NCI-H1436 treated with DMSO at 0.1 percent for 48 hours (cell line): Measurements from ENCODE around the gene CCDC116.
"Not testable (repeated sequence)": the region's sequence is repeated elsewhere in the genome, so short reads cannot be mapped to it uniquely, and the experiment has no call there.

Source experiments
- DNase-seq: peaks from one replicate; lab custom pipeline; 2025; lab: John Stamatoyannopoulos, UW

Gene CCDC116

GRCh38 chr22:21631025-21631424 is 1.5 kb upstream of the CCDC116 start:
- no peak for DNase-seq

GRCh38 chr22:21632931-21633330 is 371 bp downstream of the CCDC116 start:
- DNase-seq = no peak

GRCh38 chr22:21633481-21633880 is 921 bp downstream of the CCDC116 start:
- no peak for DNase-seq

DNA sequence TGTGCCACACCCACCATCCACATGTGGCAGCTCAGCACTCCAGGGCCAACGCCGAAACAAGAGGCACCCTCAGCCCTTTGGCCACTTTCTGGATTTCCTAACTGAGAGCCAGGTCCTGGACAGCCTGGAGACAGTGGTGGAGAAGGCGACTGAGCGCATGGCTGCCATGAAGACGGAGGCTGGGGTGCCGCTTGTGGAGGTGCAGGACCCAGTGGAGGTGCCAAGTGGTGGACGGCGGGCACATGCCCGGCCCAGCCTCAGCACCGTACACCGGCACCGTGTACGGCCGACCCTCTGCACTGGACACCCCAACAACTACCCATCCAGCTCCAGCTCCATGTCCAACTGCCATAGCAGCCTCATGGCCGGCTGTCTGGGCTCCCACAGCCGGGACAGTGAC is 1.5 kb downstream of the CCDC116 start:
- no peak for DNase-seq

DNA sequence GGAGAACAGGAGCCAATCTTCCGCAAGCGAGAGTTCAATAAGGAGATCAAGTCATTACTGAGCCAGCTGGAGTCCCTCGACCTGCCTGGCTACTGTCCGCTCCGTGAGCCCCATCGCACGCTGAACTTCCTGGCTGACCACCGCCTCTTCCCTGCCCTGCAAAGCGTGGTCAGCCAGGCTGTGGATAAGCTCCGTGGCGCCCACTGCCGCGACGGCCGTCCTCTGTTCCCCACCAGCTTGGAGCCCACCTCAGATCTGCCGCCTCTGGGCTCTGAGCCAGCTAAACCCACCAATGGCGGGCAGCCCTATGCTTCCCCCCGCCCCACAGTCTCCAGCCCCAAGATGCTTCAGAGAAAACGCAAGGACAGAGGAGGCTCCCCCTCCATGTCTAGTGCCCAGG is 2.3 kb downstream of the CCDC116 start:
- no peak for DNase-seq

DNA sequence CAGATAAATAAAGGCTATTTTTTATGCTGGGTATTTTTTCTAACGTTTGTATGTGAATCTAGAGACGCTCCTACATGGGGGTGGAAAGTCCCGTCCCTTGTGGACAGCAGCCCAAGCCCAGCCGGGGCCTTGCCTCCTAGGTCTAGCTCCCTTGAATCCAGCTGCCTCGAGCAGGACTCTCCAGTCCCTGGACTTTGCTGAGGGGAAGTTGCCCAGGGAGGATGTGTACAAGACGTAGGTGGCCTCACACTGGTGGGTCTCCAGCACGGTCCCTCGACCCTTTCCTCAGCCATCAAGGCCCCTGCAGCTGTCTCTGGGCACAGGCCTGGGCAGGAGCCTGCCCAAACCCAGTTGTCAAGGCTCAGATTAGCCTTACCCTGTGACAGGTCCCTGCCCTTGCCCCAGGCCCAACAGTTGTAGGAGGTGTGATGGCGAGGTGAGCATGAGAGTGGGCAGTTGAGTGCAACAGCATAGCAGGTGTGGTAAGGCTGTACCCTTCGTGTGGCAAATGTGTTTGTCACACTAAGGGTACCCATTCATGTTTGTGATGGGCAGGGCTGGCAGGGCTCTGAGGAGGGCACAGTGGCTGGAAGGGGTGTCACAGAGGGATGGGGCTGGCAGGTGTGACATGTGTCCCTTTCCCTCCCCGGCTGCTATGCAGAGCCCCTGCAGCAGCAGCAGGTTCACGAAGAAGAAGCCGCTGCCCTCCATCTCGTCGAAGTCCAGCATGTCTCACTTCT is 3.4 kb downstream of the CCDC116 start:
- no peak for DNase-seq

- DNase-seq = no peak
Measured at GRCh38 chr22:21636629-21637218, 4.2 kb downstream of the CCDC116 start.

DNA sequence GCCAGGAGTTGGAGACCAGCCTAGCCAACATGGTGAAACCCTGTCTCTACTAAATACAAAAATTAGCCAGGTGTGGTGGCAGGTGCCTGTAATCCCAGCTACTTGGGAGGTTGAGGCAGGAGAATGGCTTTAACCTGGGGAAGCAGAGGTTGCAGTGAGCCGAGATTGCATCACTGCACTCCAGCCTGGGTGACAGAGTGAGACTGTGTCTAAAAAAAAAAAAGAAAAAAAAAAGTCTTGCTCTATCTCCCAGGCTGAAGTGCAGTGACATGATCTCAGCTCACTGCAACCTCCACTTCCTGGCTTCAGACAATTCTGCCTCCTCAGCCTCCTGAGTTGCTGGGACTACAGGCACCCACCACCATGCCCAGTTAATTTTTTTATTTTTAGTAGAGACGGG is 4.9 kb downstream of the CCDC116 start:
- DNase-seq = not testable (repeated sequence)

GRCh38 chr22:21639359-21639758 is 6.8 kb downstream of the CCDC116 start:
- DNase-seq = no peak

GRCh38 chr22:21640810-21641209 is 8.2 kb downstream of the CCDC116 start:
- no peak for DNase-seq

DNA sequence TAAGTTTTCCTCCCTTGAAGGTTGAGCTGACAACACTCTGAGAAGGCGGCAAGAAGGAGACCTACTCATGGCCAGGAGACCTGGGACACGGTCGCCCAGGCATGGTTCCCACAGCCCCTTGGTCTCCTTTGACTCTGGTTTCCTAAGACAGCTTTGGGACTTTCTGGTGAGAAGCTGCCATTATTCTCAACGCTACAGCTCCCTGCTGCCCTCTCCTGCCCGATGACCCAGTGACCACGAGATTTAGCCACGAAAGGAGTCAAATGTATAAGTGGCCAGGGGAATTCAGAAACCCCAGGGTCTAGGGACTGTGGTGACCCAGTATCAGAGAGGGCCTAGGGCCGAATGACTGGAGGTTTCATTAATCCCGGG is 8.8 kb downstream of the CCDC116 start:
- DNase-seq = no peak

DNA sequence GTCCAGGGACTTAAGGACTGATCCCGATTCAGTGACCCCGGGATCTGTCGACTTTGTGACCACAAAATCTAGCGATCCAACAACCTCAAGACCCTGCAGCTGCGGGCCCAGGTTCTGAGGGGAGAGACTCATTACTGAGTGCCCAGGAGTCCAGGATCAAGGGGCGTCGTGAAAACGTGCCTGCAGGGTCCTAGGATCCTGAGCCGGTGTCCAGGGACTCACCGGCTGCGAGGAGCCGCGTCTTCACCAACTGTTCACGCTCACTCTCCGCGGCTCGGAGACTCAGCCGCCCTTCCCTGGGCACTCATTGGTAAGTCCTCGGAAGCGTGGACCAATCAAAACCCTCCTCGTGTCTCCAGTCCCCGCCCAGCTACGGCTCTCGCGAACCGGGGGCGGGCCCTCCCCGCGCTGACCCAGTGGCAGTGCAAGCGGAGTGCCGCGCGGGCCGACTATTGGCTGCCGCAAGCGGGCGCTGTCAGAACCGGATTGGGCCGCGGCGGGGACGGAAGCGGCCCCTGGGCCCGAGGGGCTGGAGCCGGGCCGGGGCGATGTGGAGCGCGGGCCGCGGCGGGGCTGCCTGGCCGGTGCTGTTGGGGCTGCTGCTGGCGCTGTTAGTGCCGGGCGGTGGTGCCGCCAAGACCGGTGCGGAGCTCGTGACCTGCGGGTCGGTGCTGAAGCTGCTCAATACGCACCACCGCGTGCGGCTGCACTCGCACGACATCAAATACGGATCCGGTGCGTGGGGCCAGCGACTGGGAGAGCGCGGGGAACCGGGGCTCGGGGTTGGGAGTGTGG is 9.4 kb downstream of the CCDC116 start, which contains the start of gene SDF2L1:
TSS of gene SDF2L1 (plus strand) at position 514 of the 795 bp plus-strand sequence. CDS start at position 549, 35 bp downstream.
- peak; percentile 92 for DNase-seq

GRCh38 chr22:21642584-21643448 is 10.3 kb downstream of the CCDC116 start:
- no peak for DNase-seq

- no peak for DNase-seq
Measured at GRCh38 chr22:21643533-21644357, 11.2 kb downstream of the CCDC116 start.

GRCh38 chr22:21645513-21645912 is 13.0 kb downstream of the CCDC116 start:
- DNase-seq = not testable (repeated sequence)

DNA sequence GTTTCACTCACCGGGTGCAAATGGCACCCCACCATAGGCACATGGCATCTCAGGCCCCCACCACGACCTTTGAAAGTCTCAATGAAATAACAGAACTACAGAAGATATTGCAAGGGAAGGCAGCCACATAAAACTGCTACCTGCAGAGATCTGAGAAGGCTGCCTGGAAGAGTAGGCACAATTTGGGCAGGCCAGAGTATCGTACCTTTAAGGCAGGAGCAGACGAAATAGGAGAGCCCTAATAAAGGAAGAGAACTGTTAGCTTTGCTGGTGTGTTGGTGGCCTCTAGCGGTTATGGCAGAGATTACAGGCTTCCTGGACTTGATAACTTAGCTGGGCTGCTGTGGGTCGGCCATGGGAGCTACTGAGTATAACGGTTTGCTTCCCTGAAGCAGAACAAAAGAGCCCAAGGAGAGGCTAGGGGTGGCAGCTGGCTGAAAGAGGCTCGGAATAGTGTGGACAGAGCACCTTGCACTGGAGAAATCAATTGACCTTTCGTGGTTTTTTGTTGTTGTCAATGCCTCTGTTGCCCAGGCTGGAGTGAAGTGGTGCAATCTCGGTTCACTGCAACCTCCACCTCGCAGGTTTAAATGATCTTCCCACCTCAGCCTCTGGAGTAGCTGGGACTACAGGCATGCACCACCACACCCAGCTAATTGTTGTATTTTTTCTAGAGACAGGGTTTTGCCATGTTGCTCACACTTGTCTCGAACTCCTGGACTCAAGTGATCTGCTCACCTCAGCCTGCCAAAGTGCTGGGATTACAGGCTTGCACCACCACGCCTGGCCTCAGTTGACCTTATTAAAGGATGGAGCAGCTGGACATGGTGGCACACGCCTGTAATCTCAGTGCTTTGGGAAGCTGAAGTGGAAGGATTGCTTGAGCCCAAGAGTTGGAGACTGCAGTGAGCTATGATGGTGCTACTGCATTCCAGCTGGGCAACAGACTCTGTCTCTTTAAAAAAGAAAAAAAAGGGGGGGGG is 14.3 kb downstream of the CCDC116 start:
- peak; percentile 64 for DNase-seq

- DNase-seq = no peak
Measured at GRCh38 chr22:21650280-21650679, 17.7 kb downstream of the CCDC116 start.

- DNase-seq = no peak
Measured at GRCh38 chr22:21650823-21651520, 18.4 kb downstream of the CCDC116 start.

DNA sequence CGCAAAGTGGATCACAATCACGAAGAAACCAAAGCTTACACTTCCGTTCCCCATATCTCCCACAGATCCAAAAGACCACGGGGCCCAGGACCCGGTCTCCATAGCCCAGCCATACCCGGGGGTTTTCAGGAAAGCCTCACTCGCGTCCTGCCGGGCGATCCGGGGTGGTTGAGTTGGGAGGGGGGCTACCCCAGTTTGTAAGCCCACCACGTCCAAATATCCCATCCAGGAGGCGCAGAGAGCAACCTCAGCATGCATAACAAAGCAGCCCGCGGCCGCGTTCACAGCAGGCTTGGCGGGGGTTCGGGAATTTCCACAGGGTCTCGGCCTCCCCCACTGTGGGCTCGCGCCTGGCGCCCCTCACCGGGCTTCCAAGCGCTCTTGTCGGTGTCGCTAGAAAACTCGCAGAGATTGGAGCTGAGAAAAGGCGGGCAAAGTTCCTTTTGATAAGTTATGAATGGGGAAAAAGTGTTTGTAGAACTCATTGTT is 19.0 kb downstream of the CCDC116 start:
- DNase-seq = no peak
